Ammon's horn (tissue), 1 donor: Measurements from ENCODE around the gene LCN9.
A peak's percentile ranks its signal among the peaks of the same experiment; 100 is the strongest.
"Not testable (repeated sequence)": the region's sequence is repeated elsewhere in the genome, so short reads cannot be mapped to it uniquely, and the experiment has no call there.

Experiments
- DNase-seq: peaks from one replicate; pipeline ENCODE4 v3.0.0-alpha.2; 2016; ENCODE audit warnings: low spot score

LCN9 gene

GRCh38 chr9:135671591-135672041 lies 8.5 kb downstream of the LCN9 start:
- DNase-seq, result no peak

GRCh38 chr9:135672786-135673185 lies 9.7 kb downstream of the LCN9 start:
- not testable (repeated sequence) for DNase-seq

- DNase-seq, result no peak
These were observed 10.8 kb downstream of the LCN9 start for GRCh38 chr9:135673941-135674340.

GRCh38 chr9:135674977-135675376 lies 11.9 kb downstream of the LCN9 start:
- DNase-seq, result no peak

GRCh38 chr9:135676891-135677290 lies 13.8 kb downstream of the LCN9 start:
- DNase-seq, result no peak

GRCh38 chr9:135677641-135678168 lies 14.6 kb downstream of the LCN9 start:
- no peak for DNase-seq

- DNase-seq, result no peak
These were observed 15.3 kb downstream of the LCN9 start for GRCh38 chr9:135678236-135679017.

- DNase-seq, result no peak
These were observed 16.9 kb downstream of the LCN9 start for GRCh38 chr9:135680056-135680455.

GRCh38 chr9:135681161-135681560 lies 18.1 kb downstream of the LCN9 start:
- no peak for DNase-seq

GRCh38 chr9:135683401-135684034 lies 20.4 kb downstream of the LCN9 start:
- DNase-seq, result no peak

GRCh38 chr9:135684691-135685090 lies 21.6 kb downstream of the LCN9 start:
- DNase-seq, result no peak

- DNase-seq, result no peak
These were observed 24.1 kb downstream of the LCN9 start for GRCh38 chr9:135687216-135687615.

- no peak for DNase-seq
These were observed 25.9 kb downstream of the LCN9 start for GRCh38 chr9:135689011-135689410.

- DNase-seq, result no peak
These were observed 27.9 kb downstream of the LCN9 start for GRCh38 chr9:135690836-135691570.

GRCh38 chr9:135692410-135692809 lies 29.3 kb downstream of the LCN9 start:
- DNase-seq, result peak; percentile 56

GRCh38 chr9:135693265-135693664 lies 30.2 kb downstream of the LCN9 start:
- DNase-seq, result peak; percentile 56

- no peak for DNase-seq
These were observed 30.7 kb downstream of the LCN9 start for GRCh38 chr9:135693771-135694170.

- DNase-seq, result no peak
These were observed 31.3 kb downstream of the LCN9 start for GRCh38 chr9:135694414-135694813.

- no peak for DNase-seq
These were observed 31.9 kb downstream of the LCN9 start for GRCh38 chr9:135695036-135695435.

- DNase-seq, result no peak
These were observed 32.5 kb downstream of the LCN9 start for GRCh38 chr9:135695642-135696041.

- DNase-seq, result no peak
These were observed 33.3 kb downstream of the LCN9 start for GRCh38 chr9:135696446-135696845.

GRCh38 chr9:135697226-135697625 lies 34.1 kb downstream of the LCN9 start:
- DNase-seq, result no peak

- no peak for DNase-seq
These were observed 35.1 kb downstream of the LCN9 start for GRCh38 chr9:135698236-135698635.
